ENCODE data around the gene ANKRD28.

DNA sequence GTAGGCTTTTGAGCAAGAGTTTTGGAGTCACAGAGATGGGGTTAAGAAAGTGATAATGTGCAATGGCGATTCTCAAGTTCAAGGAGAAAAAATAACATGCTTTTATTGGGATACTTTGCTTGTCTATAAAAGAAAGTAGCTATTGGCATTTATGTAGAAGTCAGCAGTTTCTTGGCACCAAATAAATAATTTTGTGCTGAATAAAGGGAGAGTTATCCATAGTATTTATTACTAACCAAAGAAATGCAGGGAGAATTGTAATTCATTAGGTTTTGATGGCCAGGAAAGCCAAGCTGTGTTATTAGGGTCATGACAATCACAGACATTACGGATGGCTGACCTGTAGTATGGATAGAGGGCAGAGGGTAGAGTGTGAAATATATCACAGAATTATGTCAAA is 163.1 kb downstream of the ANKRD28 start:
- no peak for TF ChIP-seq CTCF (conservative IDR thresholded peaks at IDR 0.05; ENCODE audit: low read length)
- TF ChIP-seq EZH2phosphoT487 (IDR thresholded peaks at IDR 0.05; ENCODE audit: borderline replicate concordance) = no peak
